GM21723 (cell line): ENCODE results near the gene NAA38.
"Not testable (repeated sequence)": the region's sequence is repeated elsewhere in the genome, so short reads cannot be mapped to it uniquely, and the experiment has no call there.

Experiments used
- ATAC-seq: cut with Tn5 transposase; IDR thresholded peaks from one replicate; pipeline ENCODE4 v1.9.1; 2021; ENCODE audit warnings: mild to moderate bottlenecking, moderate library complexity; ENCODE audit not compliant: unreplicated experiment

The NAA38 gene

DNA sequence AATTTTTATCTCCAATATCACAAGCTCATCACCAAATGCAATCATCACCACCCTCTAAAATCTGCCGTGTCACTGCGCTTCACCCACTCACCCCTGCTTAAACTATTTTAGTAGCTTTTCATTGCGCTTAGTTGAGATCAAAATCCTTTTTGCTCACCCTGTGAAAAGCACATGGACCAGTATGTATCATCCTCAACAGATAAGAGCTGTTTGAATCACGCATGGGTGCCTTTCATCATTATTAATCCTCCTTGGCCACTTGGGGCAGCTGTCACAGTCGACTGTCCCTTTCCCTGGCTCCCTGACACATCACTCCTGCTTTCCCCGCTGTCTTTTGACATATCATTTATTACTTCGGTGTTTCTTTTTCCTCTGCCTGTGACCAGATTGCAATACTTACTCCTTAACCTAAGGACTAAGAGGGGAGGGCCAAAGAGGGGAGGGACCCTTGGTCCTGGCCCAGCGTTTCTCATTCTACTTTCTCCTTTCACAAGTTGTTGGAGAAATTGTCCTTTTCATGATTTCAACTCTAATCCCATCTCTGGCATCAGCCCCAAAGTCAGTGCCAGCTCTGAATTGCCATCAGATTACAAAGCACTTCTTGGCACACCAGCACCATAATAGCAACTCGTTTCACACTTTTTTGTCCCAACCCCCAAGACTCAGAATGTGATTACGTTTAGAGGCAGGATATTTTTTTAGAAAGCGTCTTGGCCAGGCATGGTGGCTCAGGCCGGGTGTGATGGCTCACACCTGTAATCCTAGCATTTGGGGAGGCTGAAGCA lies 32.0 kb downstream of the NAA38 start:
- no peak for ATAC-seq

DNA sequence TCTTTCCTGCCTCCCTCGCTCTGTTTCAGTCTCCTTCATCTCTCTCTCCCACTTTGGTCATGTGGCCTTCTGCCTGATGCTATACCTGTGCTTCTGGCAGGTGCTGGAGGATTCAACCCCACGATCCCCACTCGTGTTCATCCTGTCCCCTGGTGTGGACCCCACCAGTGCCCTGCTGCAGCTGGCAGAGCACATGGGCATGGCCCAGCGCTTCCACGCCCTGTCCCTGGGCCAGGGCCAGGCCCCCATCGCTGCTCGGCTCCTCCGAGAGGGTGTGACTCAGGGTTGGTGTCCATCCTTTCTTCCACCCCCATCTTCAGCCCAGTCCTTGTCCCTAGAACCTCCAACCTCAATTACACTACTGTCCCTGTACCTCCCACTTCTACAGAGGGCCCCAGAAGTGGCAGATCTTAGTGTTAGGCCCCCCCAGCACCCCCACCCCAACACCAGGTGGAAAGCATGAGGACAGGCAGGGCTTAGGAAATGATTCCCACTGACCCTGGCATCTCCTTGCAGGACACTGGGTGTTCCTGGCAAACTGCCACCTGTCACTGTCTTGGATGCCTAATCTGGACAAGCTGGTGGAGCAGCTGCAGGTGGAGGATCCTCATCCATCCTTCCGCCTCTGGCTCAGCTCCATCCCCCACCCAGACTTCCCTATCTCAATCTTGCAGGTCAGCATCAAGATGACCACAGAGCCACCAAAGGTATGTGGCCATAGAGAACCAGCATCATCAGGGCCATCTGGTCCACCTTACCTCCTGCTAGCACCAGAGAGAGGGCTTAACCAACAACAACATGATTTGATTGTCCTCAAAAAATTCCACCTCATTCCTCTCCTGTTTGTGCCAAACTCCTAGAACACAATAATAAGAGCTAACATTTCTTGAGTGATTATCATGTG lies 33.1 kb downstream of the NAA38 start:
- ATAC-seq, result no peak

DNA sequence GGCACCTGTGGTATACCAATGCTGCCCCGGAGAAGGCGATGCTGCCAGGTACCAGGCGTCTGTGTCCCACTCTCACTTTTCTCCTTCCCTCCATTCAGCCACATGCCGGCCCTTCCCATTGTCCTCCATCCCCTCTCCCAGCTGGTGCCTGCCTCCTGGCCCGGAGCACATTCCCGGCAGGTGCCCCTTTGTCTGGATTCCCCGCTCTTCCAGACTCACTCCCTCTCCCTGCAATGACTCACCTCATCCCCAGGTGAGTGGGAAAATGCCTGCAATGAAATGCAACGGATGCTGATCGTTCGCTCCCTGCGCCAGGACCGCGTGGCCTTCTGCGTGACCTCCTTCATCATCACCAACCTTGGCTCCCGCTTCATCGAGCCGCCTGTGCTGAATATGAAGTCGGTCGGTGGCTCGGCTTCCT lies 33.8 kb downstream of the NAA38 start:
- no peak for ATAC-seq

DNA sequence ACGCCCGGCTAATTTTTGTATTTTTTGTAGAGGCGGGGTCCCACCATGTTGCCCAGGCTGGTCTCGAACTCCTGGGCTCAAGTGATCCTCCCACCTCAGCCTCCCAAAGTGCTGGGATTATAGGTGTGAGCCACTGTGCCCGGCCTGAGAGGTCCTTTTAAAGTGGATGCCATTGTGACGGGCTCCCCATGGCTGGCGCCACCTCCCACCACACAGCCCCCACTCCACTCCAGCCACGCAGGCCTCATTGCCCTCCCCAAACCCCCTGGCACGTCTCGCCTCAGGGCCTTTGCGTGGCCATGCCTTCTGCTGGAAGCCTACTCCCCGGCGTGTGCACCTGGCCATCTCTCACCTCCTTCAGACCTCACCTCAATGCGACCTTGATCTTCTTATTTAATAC lies 35.2 kb downstream of the NAA38 start:
- no peak for ATAC-seq

DNA sequence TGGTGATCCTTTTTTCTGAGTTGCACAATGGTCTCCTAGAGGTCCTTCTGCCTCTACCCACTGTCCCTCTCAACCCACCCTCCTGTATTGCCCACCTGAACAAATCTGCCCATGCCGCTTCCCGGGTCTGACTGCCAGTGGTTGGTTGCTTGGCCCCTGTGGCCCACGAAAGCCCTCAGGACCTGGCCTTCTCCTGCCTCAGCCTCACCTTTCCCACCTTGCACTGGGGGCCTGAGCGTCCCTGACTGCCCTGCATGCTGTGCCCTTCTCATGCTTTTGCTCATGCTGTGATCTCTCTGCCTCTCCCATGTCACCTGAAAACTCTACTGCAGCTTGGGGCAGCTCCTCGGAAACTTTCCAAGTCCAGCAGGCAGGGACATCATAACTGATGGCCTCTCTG lies 37.1 kb downstream of the NAA38 start:
- no peak for ATAC-seq

DNA sequence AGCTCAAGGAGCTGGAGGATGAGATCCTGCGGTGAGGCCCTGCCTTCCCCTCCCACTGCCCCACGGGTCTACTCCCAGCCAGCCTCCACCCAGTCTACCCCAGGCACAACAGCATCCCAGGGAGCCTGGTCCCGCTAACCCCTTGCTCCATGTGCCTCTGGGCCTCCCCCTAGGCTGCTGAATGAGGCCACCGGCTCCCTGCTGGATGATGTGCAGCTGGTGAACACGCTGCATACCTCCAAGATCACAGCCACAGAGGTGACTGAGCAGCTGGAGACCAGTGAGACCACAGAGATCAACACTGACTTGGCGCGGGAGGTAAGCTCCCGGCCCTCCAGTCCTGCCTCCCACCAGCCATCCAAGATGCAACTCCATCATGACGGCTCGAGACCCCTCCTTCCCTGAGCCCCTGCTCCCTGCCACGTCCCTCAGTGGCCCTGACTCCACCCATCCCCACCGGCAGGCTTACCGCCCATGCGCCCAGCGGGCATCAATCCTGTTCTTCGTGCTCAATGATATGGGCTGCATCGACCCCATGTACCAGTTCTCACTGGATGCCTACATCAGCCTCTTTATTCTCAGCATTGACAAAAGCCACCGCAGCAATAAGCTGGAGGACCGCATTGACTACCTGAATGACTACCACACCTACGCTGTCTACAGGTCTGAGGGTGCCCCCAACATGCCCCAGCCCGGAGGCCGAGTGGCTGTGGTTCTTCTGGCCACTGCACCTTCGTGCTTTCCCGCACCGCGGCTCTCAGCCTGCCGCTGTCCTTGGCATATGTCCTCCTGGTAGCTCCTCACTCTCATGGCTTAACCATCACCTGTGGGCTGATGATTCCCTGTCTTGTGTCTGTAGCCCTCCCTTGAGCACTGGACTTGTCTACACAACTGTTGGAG lies 38.4 kb downstream of the NAA38 start:
- no peak for ATAC-seq

DNA sequence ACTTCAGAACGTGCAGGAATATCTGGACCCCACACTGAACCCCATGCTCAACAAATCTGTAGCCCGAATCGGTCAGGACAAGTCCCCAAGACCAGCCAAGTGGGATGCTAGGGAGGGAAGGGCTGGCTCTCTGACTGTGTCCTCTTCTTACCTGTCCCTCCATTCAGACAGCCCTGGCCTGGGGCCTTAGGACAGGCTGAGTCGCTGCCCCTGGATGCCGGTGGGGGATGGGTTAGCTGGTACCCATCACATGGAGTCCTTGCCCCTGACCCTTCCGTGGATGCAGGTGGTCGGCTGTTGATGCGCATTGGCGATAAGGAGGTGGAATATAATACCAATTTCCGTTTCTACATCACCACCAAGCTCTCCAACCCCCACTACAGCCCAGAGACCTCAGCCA lies 39.3 kb downstream of the NAA38 start:
- ATAC-seq, result no peak

DNA sequence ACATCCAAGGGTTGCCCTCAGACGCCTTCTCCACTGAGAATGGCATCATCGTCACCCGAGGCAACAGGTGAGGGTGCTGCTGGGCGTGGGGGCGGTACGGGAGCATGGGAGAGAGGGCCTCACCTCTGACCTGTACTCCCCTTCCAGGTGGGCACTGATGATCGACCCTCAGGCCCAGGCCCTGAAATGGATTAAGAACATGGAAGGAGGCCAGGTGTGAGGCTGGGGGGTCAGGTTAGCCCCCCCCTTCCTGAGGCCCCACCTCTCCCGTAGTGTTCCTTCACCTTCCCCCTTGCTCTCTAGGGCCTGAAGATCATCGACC lies 39.8 kb downstream of the NAA38 start:
- ATAC-seq, result no peak

DNA sequence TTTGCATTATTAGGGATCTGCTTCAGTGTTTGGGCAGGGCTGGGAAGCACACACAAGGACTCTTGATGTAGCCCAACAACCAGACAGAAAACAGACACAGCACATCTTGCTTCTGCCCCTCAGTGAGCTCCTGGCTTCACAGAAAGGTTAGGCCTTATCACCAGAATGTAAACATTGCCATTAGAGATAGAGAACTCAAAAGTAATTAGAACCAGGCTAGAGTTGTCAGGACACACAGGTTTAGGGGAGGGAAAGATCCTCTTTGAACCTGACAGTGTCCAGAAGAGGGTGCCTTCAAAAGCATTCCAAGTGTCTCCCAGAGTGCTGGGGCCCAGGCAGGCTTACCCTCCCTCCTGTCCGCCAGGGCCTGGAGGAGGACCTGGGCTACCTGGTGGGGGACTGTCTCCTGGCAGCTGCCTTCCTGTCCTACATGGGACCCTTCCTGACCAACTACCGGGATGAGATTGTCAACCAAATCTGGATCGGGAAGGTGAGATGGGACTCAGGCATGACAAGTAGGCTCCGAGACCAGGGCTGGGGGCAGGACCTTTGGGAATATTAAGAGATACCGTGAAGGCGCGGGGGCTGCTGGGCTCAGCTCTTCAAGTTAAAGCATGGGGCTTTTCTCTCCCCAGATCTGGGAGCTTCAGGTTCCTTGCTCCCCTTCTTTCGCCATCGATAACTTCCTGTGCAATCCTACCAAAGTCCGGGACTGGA lies 40.3 kb downstream of the NAA38 start:
- no peak for ATAC-seq

DNA sequence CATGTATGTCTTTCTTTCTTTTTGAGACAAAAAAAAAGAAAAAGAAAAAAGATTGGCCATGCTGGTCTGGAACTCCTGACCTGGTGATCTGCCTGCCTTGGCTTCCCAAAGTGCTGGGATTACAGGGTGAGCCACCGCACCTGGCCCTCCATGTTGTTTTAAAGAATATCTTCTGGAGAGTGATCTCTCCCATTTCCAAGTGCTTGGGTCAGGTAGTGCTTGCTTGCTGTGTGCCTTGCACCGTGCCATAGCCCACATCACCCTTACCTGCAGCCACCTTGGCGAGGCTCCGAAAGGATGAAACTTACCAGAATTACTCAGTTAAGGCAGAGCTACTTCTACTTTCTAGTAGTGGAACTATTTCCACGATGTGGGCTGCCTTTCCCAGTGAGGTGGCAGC lies 42.4 kb downstream of the NAA38 start:
- ATAC-seq, result no peak

DNA sequence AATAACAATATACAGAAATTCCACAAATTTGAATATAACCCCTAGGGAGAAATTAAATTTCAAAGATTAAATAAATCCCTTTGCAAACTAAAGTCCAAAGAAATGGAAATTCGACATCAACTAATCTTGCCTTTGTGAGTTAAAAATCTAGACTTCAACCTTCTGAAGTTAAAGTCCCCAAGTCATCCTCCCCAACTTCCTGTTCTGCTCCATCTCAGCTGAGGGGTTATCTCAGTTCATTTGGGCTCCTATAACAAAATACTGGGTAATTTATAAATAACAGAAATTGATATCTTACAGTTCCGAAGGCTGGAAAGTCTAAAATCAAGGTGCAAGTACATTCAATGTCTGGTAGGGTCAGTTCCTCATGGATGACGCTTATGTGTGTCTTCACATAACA lies 46.1 kb downstream of the NAA38 start:
- no peak for ATAC-seq

DNA sequence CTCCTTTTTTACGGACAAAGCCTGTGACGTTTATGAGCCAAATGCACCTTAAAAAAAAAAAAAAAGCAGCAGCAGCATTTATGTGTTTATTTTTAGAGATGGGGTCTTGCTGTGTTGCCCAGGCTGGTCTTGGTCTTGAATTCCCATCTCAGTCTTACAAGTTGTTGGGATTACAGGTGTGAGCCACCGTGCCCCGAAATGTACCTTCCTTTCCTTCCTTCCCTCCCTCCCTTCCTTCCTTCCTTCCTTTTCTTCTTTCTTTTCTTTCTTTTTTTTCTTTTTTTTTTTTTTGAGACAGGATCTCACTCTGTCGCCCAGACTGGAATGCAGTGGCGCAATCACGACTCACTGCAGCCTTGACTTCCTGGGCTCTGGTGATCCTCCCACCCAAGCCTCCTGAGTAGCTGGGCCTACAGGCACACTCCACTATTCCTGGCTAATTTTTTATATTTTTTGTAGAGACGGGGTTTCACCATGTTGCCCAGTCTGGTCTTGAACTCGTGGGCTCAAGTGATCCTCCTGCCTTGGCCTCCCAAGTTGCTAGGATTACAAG lies 47.5 kb downstream of the NAA38 start:
- not testable (repeated sequence) for ATAC-seq

DNA sequence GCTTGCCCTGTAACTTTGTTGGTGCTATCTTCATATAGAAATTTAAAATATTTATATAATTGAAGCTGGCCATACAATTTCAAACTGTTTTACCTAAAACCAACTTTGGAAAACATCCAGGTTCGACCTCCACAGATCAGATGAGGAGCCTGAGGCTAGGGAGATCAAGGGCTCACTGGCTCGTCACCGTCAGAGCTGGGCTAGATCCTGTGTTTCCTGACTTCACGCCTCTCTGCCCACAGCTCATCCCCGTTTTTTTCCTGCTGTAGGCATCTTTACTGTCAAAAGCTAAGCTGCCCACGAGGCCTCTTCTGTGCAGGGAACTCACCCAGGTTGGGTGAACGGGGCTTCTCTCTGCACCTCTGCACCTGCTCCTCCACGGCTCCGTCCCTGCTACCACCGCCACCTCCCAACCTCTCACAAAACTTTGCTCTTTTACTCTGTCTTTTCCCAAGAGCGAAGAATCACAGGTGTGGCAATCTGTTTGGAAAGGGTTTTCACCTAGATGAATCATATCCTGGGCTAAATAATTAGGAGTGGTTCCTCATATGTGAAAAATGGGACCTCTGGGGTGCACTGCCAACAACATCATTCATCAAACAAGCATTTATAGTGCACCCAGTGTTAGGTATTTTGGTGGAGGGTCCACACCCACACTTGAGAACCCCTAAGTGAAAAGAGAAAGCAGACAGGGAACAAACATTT lies 48.1 kb downstream of the NAA38 start:
- no peak for ATAC-seq

DNA sequence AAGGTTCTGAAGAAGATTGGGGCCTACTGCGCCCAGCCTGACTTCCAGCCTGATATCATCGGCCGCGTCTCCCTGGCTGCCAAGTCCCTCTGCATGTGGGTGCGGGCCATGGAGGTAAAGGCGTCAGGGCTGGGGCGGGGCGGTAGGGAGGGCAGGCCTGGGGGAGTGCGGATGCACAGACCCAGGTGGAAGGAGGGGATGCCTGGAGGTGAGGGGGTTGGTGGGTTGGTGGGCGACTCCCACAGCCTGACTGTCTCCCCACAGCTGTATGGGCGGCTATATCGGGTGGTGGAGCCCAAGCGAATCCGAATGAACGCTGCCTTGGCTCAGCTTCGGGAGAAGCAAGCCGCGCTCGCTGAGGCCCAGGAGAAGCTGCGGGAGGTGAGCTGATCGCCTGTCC lies 50.2 kb downstream of the NAA38 start:
- no peak for ATAC-seq
